Tibial artery (tissue), 4 donors: ENCODE data around the gene PRIMPOL.
"Not testable (repeated sequence)": the region's sequence is repeated elsewhere in the genome, so short reads cannot be mapped to it uniquely, and the experiment has no call there.

Source experiments
- DNase-seq, 2 donors: peaks; one replicate each; pipeline ENCODE4 v3.0.0-alpha.2; 2019
- H3K27ac ChIP-seq, 2 donors: fragments of 200-600 bp; sonication (generic) in 1 of 2; 1 replicate in 1 of 2; 2 replicates in 1 of 2; pipeline ENCODE4 v1.5.1; 2018 to 2019; ENCODE audit warnings: mild to moderate bottlenecking in 1 of 2
- H3K27me3 ChIP-seq, 2 donors: fragments of 200-600 bp; sonication (generic) in 1 of 2; one replicate each; pipeline versions ENCODE4 v1.5.1 to v1.6.0; 2016 to 2019
- H3K36me3 ChIP-seq, 3 donors: fragments of 200-600 bp; sonication (generic) in 2 of 3; one replicate each; pipeline ENCODE4 v1.5.1; 2016 to 2019; ENCODE audit warnings: mild to moderate bottlenecking in 2 of 3
- H3K4me1 ChIP-seq, 4 donors: fragments of 200-600 bp; sonication (generic) in 2 of 4; 1 replicate in 3 of 4; 2 replicates in 1 of 4; pipeline ENCODE4 v1.5.1; 2016 to 2019
- H3K4me3 ChIP-seq, 2 donors: fragments of 200-600 bp; sonication (generic) in 1 of 2; 1 replicate in 1 of 2; 2 replicates in 1 of 2; pipeline ENCODE4 v1.5.1; 2018 to 2019; ENCODE audit warnings: mild to moderate bottlenecking in 2 of 2
- H3K9me3 ChIP-seq, 3 donors: fragments of 200-600 bp; sonication (generic) in 1 of 3; one replicate each; pipeline ENCODE4 v1.5.1; 2016 to 2019
- intact Hi-C: fragments of 100-400 bp; cut with DNase I; formaldehyde crosslinking; loops from one replicate; pipeline ENCODE4 v1.15.0; 2023; ENCODE audit warnings: low total_unique reads
- TF ChIP-seq, protein P1 (sequence below), 2 experiments: fragments of 200-600 bp in 1 of 2; fragments of 450-650 bp in 1 of 2; IDR thresholded peaks; one replicate each; pipeline ENCODE4 v1.5.1; 2017 to 2019; ENCODE audit warnings: antibody characterized with exemption in 2 of 2, mild to moderate bottlenecking in 1 of 2, moderate library complexity in 1 of 2

PRIMPOL gene, protein sequence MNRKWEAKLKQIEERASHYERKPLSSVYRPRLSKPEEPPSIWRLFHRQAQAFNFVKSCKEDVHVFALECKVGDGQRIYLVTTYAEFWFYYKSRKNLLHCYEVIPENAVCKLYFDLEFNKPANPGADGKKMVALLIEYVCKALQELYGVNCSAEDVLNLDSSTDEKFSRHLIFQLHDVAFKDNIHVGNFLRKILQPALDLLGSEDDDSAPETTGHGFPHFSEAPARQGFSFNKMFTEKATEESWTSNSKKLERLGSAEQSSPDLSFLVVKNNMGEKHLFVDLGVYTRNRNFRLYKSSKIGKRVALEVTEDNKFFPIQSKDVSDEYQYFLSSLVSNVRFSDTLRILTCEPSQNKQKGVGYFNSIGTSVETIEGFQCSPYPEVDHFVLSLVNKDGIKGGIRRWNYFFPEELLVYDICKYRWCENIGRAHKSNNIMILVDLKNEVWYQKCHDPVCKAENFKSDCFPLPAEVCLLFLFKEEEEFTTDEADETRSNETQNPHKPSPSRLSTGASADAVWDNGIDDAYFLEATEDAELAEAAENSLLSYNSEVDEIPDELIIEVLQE

GRCh38 chr4:184649026-184649970 lies at the start of gene PRIMPOL, which contains the start of gene CASP3:
PRIMPOL (plus strand) TSS chr4:184649738; CDS start chr4:184657141, 7,403 bp downstream.
CASP3 (minus strand) TSS chr4:184649447; CDS start chr4:184638453, 10,994 bp downstream.
- Histone ChIP-seq H3K27me3 (no peaks in the 10 kb centered on the region), H3K4me3 (peak within 1 kb of the TSS; percentile 92 to 93), H3K9me3 (no peaks in the 10 kb centered on the region), H3K36me3 (no peaks in the 10 kb centered on the region), H3K27ac (peak within 1 kb of the TSS; percentile 99), H3K4me1 (peaks cover 0 to 46% (median 25%) of the 10 kb centered on the region in 4 donors)
- intact Hi-C loops, result loop anchor here (5.0 kb wide), 3 partner anchors 83 to 177 kb away; partner anchors contain the start of genes CENPU and IRF2
- TF ChIP-seq, protein P1, sequence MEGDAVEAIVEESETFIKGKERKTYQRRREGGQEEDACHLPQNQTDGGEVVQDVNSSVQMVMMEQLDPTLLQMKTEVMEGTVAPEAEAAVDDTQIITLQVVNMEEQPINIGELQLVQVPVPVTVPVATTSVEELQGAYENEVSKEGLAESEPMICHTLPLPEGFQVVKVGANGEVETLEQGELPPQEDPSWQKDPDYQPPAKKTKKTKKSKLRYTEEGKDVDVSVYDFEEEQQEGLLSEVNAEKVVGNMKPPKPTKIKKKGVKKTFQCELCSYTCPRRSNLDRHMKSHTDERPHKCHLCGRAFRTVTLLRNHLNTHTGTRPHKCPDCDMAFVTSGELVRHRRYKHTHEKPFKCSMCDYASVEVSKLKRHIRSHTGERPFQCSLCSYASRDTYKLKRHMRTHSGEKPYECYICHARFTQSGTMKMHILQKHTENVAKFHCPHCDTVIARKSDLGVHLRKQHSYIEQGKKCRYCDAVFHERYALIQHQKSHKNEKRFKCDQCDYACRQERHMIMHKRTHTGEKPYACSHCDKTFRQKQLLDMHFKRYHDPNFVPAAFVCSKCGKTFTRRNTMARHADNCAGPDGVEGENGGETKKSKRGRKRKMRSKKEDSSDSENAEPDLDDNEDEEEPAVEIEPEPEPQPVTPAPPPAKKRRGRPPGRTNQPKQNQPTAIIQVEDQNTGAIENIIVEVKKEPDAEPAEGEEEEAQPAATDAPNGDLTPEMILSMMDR (IDR thresholded peaks at IDR 0.05), result peak in 1 of 2 experiments; percentile 30
- peak; percentile 96 to 99 for DNase-seq

GRCh38 chr4:184600982-184601381 lies 48.6 kb upstream of the PRIMPOL start:
- H3K9me3 ChIP-seq, result peaks cover 0 to 13% (median 10%) of the 10 kb centered on the region in 3 donors
- DNase-seq, H3K4me3 ChIP-seq, H3K27ac ChIP-seq, H3K4me1 ChIP-seq, intact Hi-C loops, H3K36me3 ChIP-seq, H3K27me3 ChIP-seq: not testable (repeated sequence)

DNA sequence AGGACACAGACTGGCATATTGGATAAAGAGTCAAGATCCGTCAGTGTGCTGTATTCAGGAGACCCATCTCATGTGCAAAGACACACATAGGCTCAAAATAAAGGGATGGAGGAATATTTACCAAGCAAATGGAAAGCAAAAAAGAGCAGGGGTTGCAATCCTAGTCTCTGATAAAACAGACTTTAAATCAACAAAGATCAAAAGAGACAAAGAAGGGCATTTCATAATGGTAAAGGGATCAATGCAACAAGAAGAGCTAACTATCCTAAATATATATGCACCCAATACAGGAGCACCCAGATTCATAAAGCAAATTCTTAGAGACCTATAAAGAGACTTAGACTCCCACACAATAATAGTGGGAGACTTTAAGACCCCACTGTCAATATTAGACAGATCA lies 46.7 kb upstream of the PRIMPOL start:
- DNase-seq, H3K4me3 ChIP-seq, H3K27me3 ChIP-seq, H3K27ac ChIP-seq, H3K36me3 ChIP-seq, H3K4me1 ChIP-seq, intact Hi-C loops: not testable (repeated sequence)
- peaks cover 0 to 13% (median 10%) of the 10 kb centered on the region in 3 donors for H3K9me3 ChIP-seq

GRCh38 chr4:184607429-184607828 lies 42.1 kb upstream of the PRIMPOL start:
- H3K9me3 ChIP-seq, result peaks cover 0 to 13% (median 10%) of the 10 kb centered on the region in 3 donors
- H3K4me3 ChIP-seq, H3K27me3 ChIP-seq, H3K27ac ChIP-seq, H3K36me3 ChIP-seq, intact Hi-C loops, DNase-seq, H3K4me1 ChIP-seq: not testable (repeated sequence)

DNA sequence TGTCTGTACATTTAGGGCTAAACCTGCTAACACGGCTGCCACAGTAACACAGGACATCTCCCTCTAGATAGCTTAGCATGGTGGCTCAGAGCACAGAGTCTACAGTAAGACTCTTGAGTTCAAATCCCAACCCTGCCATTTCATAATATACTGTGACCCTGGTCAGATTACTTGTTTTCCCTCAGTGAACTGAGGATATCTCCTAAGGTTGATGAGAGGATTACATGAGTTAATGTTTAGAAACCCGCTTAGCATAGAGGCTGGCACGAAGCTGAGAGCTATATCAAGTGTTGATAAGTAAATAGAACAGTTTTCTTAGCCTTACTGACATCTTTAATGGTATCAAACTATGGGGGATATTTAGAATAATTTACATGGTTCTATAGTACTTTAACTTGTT lies 37.5 kb upstream of the PRIMPOL start:
- H3K9me3 ChIP-seq, result no peaks in the 10 kb centered on the region
- intact Hi-C loops, result no loop called here
- H3K4me3 ChIP-seq, result no peak overlapping the region
- TF ChIP-seq, protein P1 (IDR thresholded peaks at IDR 0.05), result no peak
- H3K27me3 ChIP-seq, result no peaks in the 10 kb centered on the region
- H3K36me3 ChIP-seq, result no peaks in the 10 kb centered on the region
- no peak overlapping the region for H3K27ac ChIP-seq
- no peak for DNase-seq
- H3K4me1 ChIP-seq, result no peaks in the 10 kb centered on the region

GRCh38 chr4:184613405-184613804 lies 36.1 kb upstream of the PRIMPOL start:
- Histone ChIP-seq H3K36me3 (no peaks in the 10 kb centered on the region), H3K27me3 (no peaks in the 10 kb centered on the region), H3K27ac (no peak overlapping the region), H3K4me3 (no peak overlapping the region), H3K9me3 (no peaks in the 10 kb centered on the region), H3K4me1 (no peaks in the 10 kb centered on the region)
- no peak for DNase-seq
- TF ChIP-seq, protein P1 (IDR thresholded peaks at IDR 0.05), result no peak
- intact Hi-C loops, result no loop called here
